Measurements from ENCODE around the gene MEGF6.

- no peak for TF ChIP-seq CTCF (IDR thresholded peaks at IDR 0.05)
- TF ChIP-seq POLR2A (IDR thresholded peaks at IDR 0.05): no peak
These were observed 45.8 kb upstream of the MEGF6 start for GRCh38 chr1:3657096-3657475.

Data from body of pancreas (tissue), 4 donors.